HepG2 (cell line): ENCODE measurements around the gene ZFP14. TPM values are rescaled to one million over a fixed set of nuclear protein-coding genes. Genes with fewer than 3 reads are reported as not detected.

Experiments used
- ARNT ChIP-seq: fragments of 450-650 bp; IDR thresholded peaks from 2 replicates; pipeline ENCODE4 v1.6.1; 2017
- BCL3 ChIP-seq: sonication (generic); formaldehyde crosslinking; IDR thresholded peaks from 2 replicates; pipeline ENCODE4 v1.5.1; 2020; ENCODE audit warnings: mild to moderate bottlenecking, missing genetic modification reagents, moderate library complexity
- FOSL1 ChIP-seq: sonication (generic); formaldehyde crosslinking; IDR thresholded peaks from 2 replicates; pipeline ENCODE4 v1.9.0; 2021; ENCODE audit warnings: missing genetic modification reagents, borderline replicate concordance
- GLMP ChIP-seq: sonication (generic); formaldehyde crosslinking; IDR thresholded peaks from 2 replicates; pipeline ENCODE4 v1.9.0; 2021; ENCODE audit warnings: missing genetic modification reagents, mild to moderate bottlenecking, borderline replicate concordance
- HMGXB4 ChIP-seq, 2 experiments: sonication (generic) in 1 of 2; formaldehyde crosslinking in 1 of 2; IDR thresholded peaks; 2 replicates each; pipeline versions ENCODE4 v1.4.0 to v1.6.1; 2018 to 2020; ENCODE audit warnings: missing genetic modification reagents in 2 of 2, borderline replicate concordance in 1 of 2, low read depth in 1 of 2, mild to moderate bottlenecking in 1 of 2, missing biosample characterization in 1 of 2
- SSRP1 ChIP-seq: IDR thresholded peaks from 2 replicates; pipeline ENCODE4 v1.6.1; 2016; ENCODE audit warnings: control low read depth
- SYNCRIP ChIP-seq: fragments of 200-400 bp; formaldehyde crosslinking; IDR thresholded peaks from 2 replicates; pipeline ENCODE4 v1.6.1; 2018; ENCODE audit warnings: mild to moderate bottlenecking, low read depth, low read length; ENCODE audit not compliant: insufficient read depth
- TOE1 ChIP-seq: sonication (generic); formaldehyde crosslinking; IDR thresholded peaks from 2 replicates; pipeline ENCODE4 v1.4.0; 2020; ENCODE audit warnings: mild to moderate bottlenecking, missing genetic modification reagents
- ZBED4 ChIP-seq: sonication (generic); formaldehyde crosslinking; IDR thresholded peaks from 2 replicates; pipeline ENCODE4 v1.4.0; 2020; ENCODE audit warnings: missing genetic modification reagents, borderline replicate concordance
- ZBTB37 ChIP-seq: sonication (generic); formaldehyde crosslinking; IDR thresholded peaks from 2 replicates; pipeline ENCODE4 v1.4.0; 2020; ENCODE audit warnings: mild to moderate bottlenecking, missing genetic modification reagents
- ZNF292 ChIP-seq: sonication (generic); formaldehyde crosslinking; IDR thresholded peaks from 2 replicates; pipeline ENCODE4 v1.8.1; 2022; ENCODE audit warnings: mild to moderate bottlenecking, low read depth, missing genetic modification reagents, borderline replicate concordance
- ZNF3 ChIP-seq: IDR thresholded peaks from 2 replicates; pipeline ENCODE4 v1.7.0; 2017; ENCODE audit warnings: inconsistent platforms
- ZNF331 ChIP-seq: sonication (generic); formaldehyde crosslinking; IDR thresholded peaks from 2 replicates; pipeline ENCODE4 v1.4.0; 2020; ENCODE audit warnings: missing genetic modification reagents
- ZNF570 ChIP-seq: sonication (generic); formaldehyde crosslinking; IDR thresholded peaks from 2 replicates; pipeline ENCODE4 v1.4.0; 2020; ENCODE audit warnings: mild to moderate bottlenecking, missing genetic modification reagents, borderline replicate concordance
- ZNF772 ChIP-seq: sonication (generic); formaldehyde crosslinking; IDR thresholded peaks from 2 replicates; pipeline ENCODE4 v1.5.0; 2020; ENCODE audit warnings: mild to moderate bottlenecking, missing genetic modification reagents
- ZNF792 ChIP-seq: IDR thresholded peaks from 2 replicates; pipeline ENCODE4 v1.6.1; 2016
- ZNF879 ChIP-seq: sonication (generic); formaldehyde crosslinking; IDR thresholded peaks from 2 replicates; pipeline ENCODE4 v1.8.1; 2023; ENCODE audit warnings: missing genetic modification reagents
- ZNF883 ChIP-seq: sonication (generic); formaldehyde crosslinking; IDR thresholded peaks from 2 replicates; pipeline ENCODE4 v1.5.1; 2020; ENCODE audit warnings: mild to moderate bottlenecking, missing genetic modification reagents; ENCODE audit errors: not compliant biosample characterization
- polyA plus RNA-seq, 8 experiments: library from polyadenylated mRNA; depleted of rRNA in 3 of 8; stranded (reverse) in 7 of 8; unstranded in 1 of 8; fragments of >200 nt; fragmentation: Illumina TruSeq in 4 of 8; extraction: Trizol in 4 of 8; gene quantifications; 2 replicates each; pipeline versions ENCODE4 v1.2.1 to v1.2.3, GENCODE V29; 2011 to 2016; ENCODE audit warnings: low read depth in 4 of 8, missing spikeins in 1 of 8, mixed read lengths in 1 of 8; ENCODE audit not compliant: insufficient read depth in 1 of 8
- total RNA-seq, 5 experiments: library from RNA; depleted of rRNA; stranded (reverse); fragments of >200 nt; fragmentation: Illumina TruSeq; extraction: Trizol; gene quantifications; 2 replicates each; pipeline ENCODE4 v1.2.3, GENCODE V29; 2016; ENCODE audit warnings: low read depth in 1 of 5
- TF ChIP-seq, protein P1 (sequence below): IDR thresholded peaks from 2 replicates; pipeline ENCODE4 v1.6.1; 2016; ENCODE audit warnings: mild to moderate bottlenecking, missing biosample characterization, missing genetic modification reagents

Gene ZFP14
- total and polyA plus RNA-seq, 2 of the 13 experiments (the other 11 are each of a cell fraction or from before 2014, with no cell fraction given): 2.0 to 5.0 TPM

GRCh38 chr19:36418287-36419001 lies 39.4 kb upstream of the ZFP14 start, which contains the start of gene ZFP82 (continued):
- TF ChIP-seq GLMP (CRISPR knock-in tag) (no peak), SSRP1 (CRISPR knock-in tag) (no peak), ZNF570 (no peak), ZBED4 (0 out of 2 replicates have a peak, but pooled peaks have one; percentile 39), BCL3 (CRISPR knock-in tag) (peak; percentile 55; the same call in 1 of the 2 replicates), ZNF331 (CRISPR knock-in tag) (no peak), FOSL1 (CRISPR knock-in tag) (no peak), ZNF292 (no peak), ZNF3 (CRISPR knock-in tag) (no peak), ZNF879 (CRISPR knock-in tag) (no peak), ZNF792 (CRISPR knock-in tag) (no peak), HMGXB4 (CRISPR knock-in tag; IDR thresholded peaks at IDR 0.05; ENCODE audit: borderline replicate concordance in 1 of 2, low read depth in 1 of 2) (peak in 1 of 2 experiments; percentile 82; a peak in 2 of 4 replicates), TOE1 (CRISPR knock-in tag) (no peak), ZNF883 (CRISPR knock-in tag) (peak; percentile 28), SYNCRIP (no peak), ZNF772 (CRISPR knock-in tag) (no peak), ZBTB37 (no peak), ARNT (no peak)
- TF ChIP-seq, protein P1, sequence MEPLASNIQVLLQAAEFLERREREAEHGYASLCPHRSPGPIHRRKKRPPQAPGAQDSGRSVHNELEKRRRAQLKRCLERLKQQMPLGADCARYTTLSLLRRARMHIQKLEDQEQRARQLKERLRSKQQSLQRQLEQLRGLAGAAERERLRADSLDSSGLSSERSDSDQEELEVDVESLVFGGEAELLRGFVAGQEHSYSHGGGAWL (CRISPR knock-in tag): no peak
